ENCODE measurements around the gene MRPL10. TPM values are rescaled to one million over a fixed set of nuclear protein-coding genes. Genes with fewer than 3 reads are reported as not detected.

MRPL10 gene
- total RNA-seq, 1 donor from 2014 or later: 49.4 TPM

GRCh38 chr17:47789611-47790561 lies 41.5 kb downstream of the MRPL10 start:
- no peak overlapping the region for H3K27ac Mint-ChIP-seq
- peak; percentile 65 for TF ChIP-seq CTCF (conservative IDR thresholded peaks at IDR 0.05)
- H3K4me3 Mint-ChIP-seq: peak overlapping the region; percentile 76
- peaks cover 95% of the 10 kb centered on the region for H3K27me3 Mint-ChIP-seq
- no peaks in the 10 kb centered on the region for H3K9me3 Mint-ChIP-seq
- DNase-seq (ENCODE audit: extremely low spot score, unreplicated experiment): peak; percentile 74
- peaks cover 3% of the 10 kb centered on the region for H3K4me1 Mint-ChIP-seq (ENCODE audit: unreplicated experiment)
- H3K36me3 Mint-ChIP-seq: no peaks in the 10 kb centered on the region

GRCh38 chr17:47785538-47786123 lies 45.7 kb downstream of the MRPL10 start:
- Mint-ChIP-seq H3K4me1 (ENCODE audit: unreplicated experiment) (peaks cover 3% of the 10 kb centered on the region), H3K4me3 (no peak overlapping the region), H3K27ac (no peak overlapping the region), H3K27me3 (peaks cover 89% of the 10 kb centered on the region), H3K9me3 (no peaks in the 10 kb centered on the region), H3K36me3 (no peaks in the 10 kb centered on the region)
- no peak for DNase-seq (ENCODE audit: extremely low spot score, unreplicated experiment)
- TF ChIP-seq CTCF (conservative IDR thresholded peaks at IDR 0.05): no peak

GRCh38 chr17:47781397-47781796 lies 49.9 kb downstream of the MRPL10 start:
- Mint-ChIP-seq H3K4me3 (no peak overlapping the region), H3K9me3 (no peaks in the 10 kb centered on the region), H3K36me3 (no peaks in the 10 kb centered on the region), H3K4me1 (ENCODE audit: unreplicated experiment) (no peaks in the 10 kb centered on the region), H3K27me3 (peaks cover 71% of the 10 kb centered on the region), H3K27ac (no peak overlapping the region)
- DNase-seq (ENCODE audit: extremely low spot score, unreplicated experiment): no peak
- no peak for TF ChIP-seq CTCF (conservative IDR thresholded peaks at IDR 0.05)

- no peak overlapping the region for H3K4me3 Mint-ChIP-seq
- peaks cover 76% of the 10 kb centered on the region for H3K27me3 Mint-ChIP-seq
- no peaks in the 10 kb centered on the region for H3K9me3 Mint-ChIP-seq
- no peak for TF ChIP-seq CTCF (conservative IDR thresholded peaks at IDR 0.05)
- no peak overlapping the region for H3K27ac Mint-ChIP-seq
- no peak for DNase-seq (ENCODE audit: extremely low spot score, unreplicated experiment)
- H3K4me1 Mint-ChIP-seq (ENCODE audit: unreplicated experiment): no peaks in the 10 kb centered on the region
- no peaks in the 10 kb centered on the region for H3K36me3 Mint-ChIP-seq
Observed at GRCh38 chr17:47778184-47778635, 53.1 kb downstream of the MRPL10 start.

- no peak for DNase-seq (ENCODE audit: extremely low spot score, unreplicated experiment)
- Mint-ChIP-seq H3K27me3 (peaks cover 66% of the 10 kb centered on the region), H3K9me3 (no peaks in the 10 kb centered on the region)
Observed at GRCh38 chr17:47776330-47777197, 54.8 kb downstream of the MRPL10 start.

More at GRCh38 chr17:47776330-47777197, 54.8 kb downstream of the MRPL10 start:
- Mint-ChIP-seq H3K27ac (no peak overlapping the region), H3K4me1 (ENCODE audit: unreplicated experiment) (no peaks in the 10 kb centered on the region), H3K36me3 (no peaks in the 10 kb centered on the region), H3K4me3 (no peak overlapping the region)
- TF ChIP-seq CTCF (conservative IDR thresholded peaks at IDR 0.05): peak; percentile 79

Data from type B pancreatic cell (in vitro differentiated cells).